Smooth muscle cell (in vitro differentiated cells): ENCODE measurements around the gene GGTLC2. TPM values are rescaled to one million over a fixed set of nuclear protein-coding genes. Genes with fewer than 3 reads are reported as not detected.

Source experiments
- DNase-seq: peaks from one replicate; lab custom pipeline; 2025; ENCODE audit not compliant: unreplicated experiment; lab: John Stamatoyannopoulos, UW
- H2AFZ ChIP-seq: fragments of 200-600 bp; sonication (generic); 2 replicates; pipeline ENCODE4 v1.6.0; 2016; ENCODE audit warnings: antibody characterized with exemption, low read depth, mild to moderate bottlenecking
- H3F3A ChIP-seq: fragments of 200-600 bp; sonication (generic); 2 replicates; pipeline ENCODE4 v1.6.0; 2017; ENCODE audit warnings: antibody characterized with exemption, low read depth
- H3K27ac ChIP-seq: fragments of 200-600 bp; sonication (generic); 2 replicates; pipeline ENCODE4 v1.5.1; 2016; ENCODE audit warnings: low read depth, mild to moderate bottlenecking
- H3K27me3 ChIP-seq: fragments of 200-600 bp; sonication (generic); 2 replicates; pipeline ENCODE4 v1.6.1; 2016; ENCODE audit warnings: low read depth, mild to moderate bottlenecking
- H3K36me3 ChIP-seq: fragments of 200-600 bp; sonication (generic); 2 replicates; pipeline ENCODE4 v1.5.1; 2016; ENCODE audit warnings: low read depth
- H3K4me1 ChIP-seq: fragments of 200-600 bp; sonication (generic); 2 replicates; pipeline ENCODE4 v1.5.1; 2016; ENCODE audit warnings: low read depth
- H3K4me2 ChIP-seq: fragments of 200-600 bp; sonication (generic); 2 replicates; pipeline ENCODE4 v1.6.0; 2016; ENCODE audit warnings: mild to moderate bottlenecking
- H3K4me3 ChIP-seq: fragments of 200-600 bp; sonication (generic); 2 replicates; pipeline ENCODE4 v1.5.1; 2016; ENCODE audit warnings: mild to moderate bottlenecking
- H3K79me2 ChIP-seq: fragments of 200-600 bp; sonication (generic); 2 replicates; pipeline ENCODE4 v1.6.0; 2016; ENCODE audit warnings: low read depth, mild to moderate bottlenecking
- H3K9ac ChIP-seq: fragments of 200-600 bp; sonication (generic); 2 replicates; pipeline ENCODE4 v1.6.0; 2016; ENCODE audit warnings: low read depth
- H3K9me3 ChIP-seq: fragments of 200-600 bp; sonication (generic); replicated peaks from 2 replicates; pipeline ENCODE4 v1.5.1; 2016; ENCODE audit warnings: low read depth
- H4K20me1 ChIP-seq: fragments of 200-600 bp; sonication (generic); 2 replicates; pipeline ENCODE4 v1.6.0; 2016; ENCODE audit warnings: low read depth
- WGBS: methylation state at CpG from one replicate; pipeline ENCODE4 v1.1.7; 2016; ENCODE audit warnings: low lambda C conversion rate; 5-methylcytosine and 5-hydroxymethylcytosine counted together
- polyA plus RNA-seq: library from polyadenylated mRNA; unstranded; fragments of >200 nt; fragmentation: Nextera tagmentation; extraction: Ambion mirVana; gene quantifications from 2 replicates; pipeline ENCODE4 v1.2.1, GENCODE V29; 2016
- total RNA-seq: library from RNA; depleted of rRNA; stranded (reverse); fragments of >200 nt; gene quantifications from 2 replicates; pipeline ENCODE4 v1.2.3, GENCODE V29; 2014
- TF ChIP-seq, protein P1 (sequence below): fragments of 200-600 bp; sonication (generic); IDR thresholded peaks from 2 replicates; pipeline ENCODE4 v1.5.1; 2017; ENCODE audit warnings: borderline replicate concordance, mild to moderate bottlenecking, antibody characterized with exemption; ENCODE audit not compliant: insufficient read depth, poor library complexity, severe bottlenecking

The GGTLC2 gene
- total and polyA plus RNA-seq, 2 experiments from 2014 or later = not detected

DNA sequence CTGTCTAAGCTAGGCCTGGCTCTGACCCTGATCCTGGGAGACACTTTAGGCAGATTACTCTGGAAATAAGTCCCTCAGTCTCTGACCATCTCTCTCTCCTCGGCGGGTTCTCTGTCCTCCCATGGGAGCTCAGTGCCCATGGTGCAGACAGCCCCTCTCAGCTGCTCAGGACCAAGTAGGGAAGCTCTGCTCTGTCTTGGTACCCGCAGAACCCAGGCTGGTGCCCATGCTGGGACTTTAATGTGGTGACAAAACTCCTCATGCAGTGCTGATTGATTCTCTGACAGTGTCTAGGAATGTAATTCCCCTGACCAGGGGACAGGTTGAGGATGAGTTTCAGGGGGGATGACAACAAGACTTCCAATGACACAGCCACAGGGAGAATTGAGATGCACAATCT is 30.3 kb upstream of the GGTLC2 start:
- no peaks in the 10 kb centered on the region for H3F3A ChIP-seq
- no peak overlapping the region for H3K9ac ChIP-seq
- DNase-seq = no peak
- H3K4me1 ChIP-seq = no peaks in the 10 kb centered on the region
- 57% methylated on average over 3 of the region's 3 CpGs for WGBS
- peaks cover 84% of the 10 kb centered on the region for H3K27me3 ChIP-seq
- no peaks in the 10 kb centered on the region for H4K20me1 ChIP-seq
- no peaks in the 10 kb centered on the region for H3K36me3 ChIP-seq
- no peaks in the 10 kb centered on the region for H3K9me3 ChIP-seq
- no peaks in the 10 kb centered on the region for H3K79me2 ChIP-seq
- H2AFZ ChIP-seq = no peak overlapping the region
- H3K4me3 ChIP-seq = no peak overlapping the region
- no peak overlapping the region for H3K27ac ChIP-seq
- TF ChIP-seq, protein P1, sequence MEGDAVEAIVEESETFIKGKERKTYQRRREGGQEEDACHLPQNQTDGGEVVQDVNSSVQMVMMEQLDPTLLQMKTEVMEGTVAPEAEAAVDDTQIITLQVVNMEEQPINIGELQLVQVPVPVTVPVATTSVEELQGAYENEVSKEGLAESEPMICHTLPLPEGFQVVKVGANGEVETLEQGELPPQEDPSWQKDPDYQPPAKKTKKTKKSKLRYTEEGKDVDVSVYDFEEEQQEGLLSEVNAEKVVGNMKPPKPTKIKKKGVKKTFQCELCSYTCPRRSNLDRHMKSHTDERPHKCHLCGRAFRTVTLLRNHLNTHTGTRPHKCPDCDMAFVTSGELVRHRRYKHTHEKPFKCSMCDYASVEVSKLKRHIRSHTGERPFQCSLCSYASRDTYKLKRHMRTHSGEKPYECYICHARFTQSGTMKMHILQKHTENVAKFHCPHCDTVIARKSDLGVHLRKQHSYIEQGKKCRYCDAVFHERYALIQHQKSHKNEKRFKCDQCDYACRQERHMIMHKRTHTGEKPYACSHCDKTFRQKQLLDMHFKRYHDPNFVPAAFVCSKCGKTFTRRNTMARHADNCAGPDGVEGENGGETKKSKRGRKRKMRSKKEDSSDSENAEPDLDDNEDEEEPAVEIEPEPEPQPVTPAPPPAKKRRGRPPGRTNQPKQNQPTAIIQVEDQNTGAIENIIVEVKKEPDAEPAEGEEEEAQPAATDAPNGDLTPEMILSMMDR = no peak
- H3K4me2 ChIP-seq = no peak overlapping the region

- Histone ChIP-seq H3K9ac (no peak overlapping the region), H3K4me3 (no peak overlapping the region), H3K4me2 (no peak overlapping the region), H3K27me3 (peaks cover 81% of the 10 kb centered on the region), H3F3A (no peaks in the 10 kb centered on the region), H2AFZ (no peak overlapping the region), H3K9me3 (no peaks in the 10 kb centered on the region), H3K27ac (no peak overlapping the region), H3K79me2 (no peaks in the 10 kb centered on the region), H4K20me1 (no peaks in the 10 kb centered on the region), H3K4me1 (no peaks in the 10 kb centered on the region), H3K36me3 (no peaks in the 10 kb centered on the region)
- TF ChIP-seq, protein P1 = no peak
- 65% methylated on average over 5 of the region's 5 CpGs for WGBS
- no peak for DNase-seq
Measured at GRCh38 chr22:22616636-22617035, 27.8 kb upstream of the GGTLC2 start.

DNA sequence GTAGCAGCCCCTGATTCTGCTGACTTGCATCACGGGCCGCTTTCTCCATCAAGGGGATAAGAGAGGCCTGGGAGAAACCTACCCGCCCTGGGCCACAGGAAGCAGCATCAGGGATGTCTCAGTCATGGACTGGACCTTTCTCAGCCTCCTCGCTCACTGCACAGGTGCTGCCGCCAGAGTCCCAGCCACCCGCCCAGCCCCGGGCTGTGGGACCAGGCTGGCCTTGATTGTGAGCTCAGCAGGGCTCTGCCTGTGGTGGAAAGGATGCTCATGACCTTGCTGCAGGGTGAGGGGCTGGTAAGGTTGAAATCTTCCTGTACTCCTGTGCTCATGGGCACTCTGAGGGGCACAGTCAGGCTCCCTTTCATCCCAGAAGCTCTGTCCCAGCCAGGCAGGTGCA is 26.0 kb upstream of the GGTLC2 start:
- DNase-seq = no peak
- Histone ChIP-seq H3K4me2 (no peak overlapping the region), H3K9ac (no peak overlapping the region), H2AFZ (no peak overlapping the region), H3F3A (no peaks in the 10 kb centered on the region), H3K9me3 (no peaks in the 10 kb centered on the region), H3K27ac (no peak overlapping the region), H3K4me3 (no peak overlapping the region), H3K4me1 (no peaks in the 10 kb centered on the region), H4K20me1 (no peaks in the 10 kb centered on the region), H3K79me2 (no peaks in the 10 kb centered on the region), H3K27me3 (peaks cover 63% of the 10 kb centered on the region), H3K36me3 (no peaks in the 10 kb centered on the region)
- 71% methylated on average over 7 of the region's 7 CpGs for WGBS
- TF ChIP-seq, protein P1 = no peak

DNA sequence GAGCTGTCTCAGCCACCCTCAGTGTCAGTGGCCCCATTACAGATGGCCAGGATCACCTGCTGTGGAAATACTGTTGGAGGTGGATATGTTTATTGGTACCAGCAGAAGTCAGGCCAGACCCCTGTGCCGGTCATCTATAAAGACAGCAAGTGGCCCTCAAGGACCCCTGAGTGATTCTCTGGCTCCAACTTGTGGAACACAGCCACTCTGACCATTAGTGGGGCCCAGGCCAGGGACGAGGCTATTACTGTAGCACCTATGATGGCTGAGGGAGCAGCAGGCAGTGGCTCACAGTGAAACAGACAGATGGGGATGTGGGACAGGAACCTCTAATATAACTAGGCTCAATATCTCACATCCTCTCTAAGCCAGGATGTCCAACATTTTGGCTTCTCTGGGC is 25.5 kb upstream of the GGTLC2 start:
- H3K9ac ChIP-seq = no peak overlapping the region
- TF ChIP-seq, protein P1 = no peak
- peaks cover 58% of the 10 kb centered on the region for H3K27me3 ChIP-seq
- no peak overlapping the region for H3K4me2 ChIP-seq
- 70% methylated on average over 2 of the region's 2 CpGs for WGBS
- no peaks in the 10 kb centered on the region for H3F3A ChIP-seq
- H2AFZ ChIP-seq = no peak overlapping the region
- no peak overlapping the region for H3K27ac ChIP-seq
- no peak for DNase-seq
- no peaks in the 10 kb centered on the region for H3K9me3 ChIP-seq
- no peaks in the 10 kb centered on the region for H3K36me3 ChIP-seq
- no peaks in the 10 kb centered on the region for H3K4me1 ChIP-seq
- no peaks in the 10 kb centered on the region for H4K20me1 ChIP-seq
- no peak overlapping the region for H3K4me3 ChIP-seq
- H3K79me2 ChIP-seq = no peaks in the 10 kb centered on the region
